GM12878 (cell line): ENCODE results near the gene GSK3A. TPM values are rescaled to one million over a fixed set of nuclear protein-coding genes. Genes with fewer than 3 reads are reported as not detected.

ENCODE experiments used
- ATF7 ChIP-seq: fragments of 450-650 bp; IDR thresholded peaks from 2 replicates; pipeline ENCODE4 v1.6.1; 2016; ENCODE audit warnings: low read depth, mild to moderate bottlenecking
- BACH1 ChIP-seq: fragments of 450-650 bp; IDR thresholded peaks from 2 replicates; pipeline ENCODE4 v1.6.1; 2017; ENCODE audit warnings: mild to moderate bottlenecking, borderline replicate concordance
- BCL3 ChIP-seq: IDR thresholded peaks from 2 replicates; pipeline ENCODE4 v1.6.1; 2011; ENCODE audit warnings: borderline replicate concordance, low read depth, mild to moderate bottlenecking, moderate library complexity, low read length; ENCODE audit not compliant: insufficient read depth, poor library complexity, severe bottlenecking
- CUX1 ChIP-seq: IDR thresholded peaks from 2 replicates; pipeline ENCODE4 v1.6.1; 2012; ENCODE audit warnings: improper control_type of control experiment, low read depth, low read length; ENCODE audit not compliant: insufficient replicate concordance
- EED ChIP-seq: sonication (generic); IDR thresholded peaks from 2 replicates; pipeline ENCODE4 v1.6.1; 2016; ENCODE audit warnings: antibody characterized with exemption, low read depth
- EP300 ChIP-seq, 2 experiments: fragments of 150-350 bp in 1 of 2; IDR thresholded peaks; 2 replicates each; pipeline ENCODE4 v1.6.1; 2011 to 2012; ENCODE audit warnings: low read depth in 2 of 2, low read length in 2 of 2, borderline replicate concordance in 1 of 2, improper control_type of control experiment in 1 of 2, inconsistent platforms in 1 of 2; ENCODE audit not compliant: control insufficient read depth in 1 of 2
- HDAC6 ChIP-seq: fragments of 200-600 bp; sonication (generic); IDR thresholded peaks from one replicate; pipeline ENCODE4 v1.8.0; 2017; ENCODE audit warnings: antibody characterized with exemption; ENCODE audit not compliant: unreplicated experiment
- LARP7 ChIP-seq: fragments of 450-650 bp; IDR thresholded peaks from 2 replicates; pipeline ENCODE4 v1.6.1; 2017; ENCODE audit warnings: mild to moderate bottlenecking
- MTA3 ChIP-seq: IDR thresholded peaks from 2 replicates; pipeline ENCODE4 v1.6.1; 2012; ENCODE audit warnings: low read length, inconsistent platforms, borderline replicate concordance
- MYB ChIP-seq: fragments of 150-350 bp; IDR thresholded peaks from 2 replicates; pipeline ENCODE4 v1.6.1; 2014; ENCODE audit warnings: mild to moderate bottlenecking, low read depth, low read length, borderline replicate concordance
- RCOR1 ChIP-seq: conservative IDR thresholded peaks from 2 replicates; pipeline ENCODE4 v1.6.1; 2012; ENCODE audit warnings: low read depth, low read length, improper control_type of control experiment
- STAT3 ChIP-seq: IDR thresholded peaks from 2 replicates; pipeline ENCODE4 v1.6.1; 2011; ENCODE audit warnings: low read depth, low read length, improper control_type of control experiment
- TCF7 ChIP-seq: IDR thresholded peaks from 2 replicates; pipeline ENCODE4 v1.6.1; 2014; ENCODE audit warnings: antibody characterized with exemption, borderline replicate concordance
- ZZZ3 ChIP-seq: IDR thresholded peaks from 2 replicates; pipeline ENCODE4 v1.6.1; 2011; ENCODE audit warnings: low read depth; ENCODE audit not compliant: control insufficient read depth, insufficient read length
- polyA plus RNA-seq, 11 experiments: library from polyadenylated mRNA; depleted of rRNA in 4 of 11; unstranded in 6 of 11; stranded (reverse) in 5 of 11; fragments of >200 nt; fragmentation: Nextera tagmentation in 4 of 11; fragmentation: Illumina TruSeq in 1 of 11; extraction: Ambion mirVana in 4 of 11; extraction: Trizol in 1 of 11; gene quantifications; 1 replicate in 1 of 11; 2 replicates in 10 of 11; pipeline versions ENCODE4 v1.2.1 to v1.2.3, GENCODE V29; 2011 to 2016; ENCODE audit warnings: inconsistent platforms in 2 of 11, missing spikeins in 2 of 11, low read depth in 1 of 11
- total RNA-seq, 4 experiments: library from RNA; depleted of rRNA in 3 of 4; stranded (reverse); fragments of >200 nt in 3 of 4; fragmentation: Illumina TruSeq in 1 of 4; extraction: Trizol in 1 of 4; gene quantifications; 2 replicates each; pipeline versions ENCODE4 v1.2.1 to v1.2.3, GENCODE V29; 2013 to 2021

The GSK3A gene
- total and polyA plus RNA-seq, 10 of the 15 experiments (the other 5 are each of a cell fraction or from before 2014, with no cell fraction given), result 1.00 to 47.9 (median 15.2) TPM

- TF ChIP-seq EP300 (IDR thresholded peaks at IDR 0.05; ENCODE audit: borderline replicate concordance in 1 of 2, control insufficient read depth in 1 of 2, low read depth in 2 of 2, low read length in 2 of 2) (no peak), STAT3 (no peak), TCF7 (no peak), BCL3 (no peak), RCOR1 (no peak), MYB (no peak), CUX1 (no peak), EED (no peak), LARP7 (peak; percentile 73), ZZZ3 (no peak), BACH1 (peak; percentile 88), ATF7 (no peak), MTA3 (no peak), HDAC6 (no peak)
Observed at GRCh38 chr19:42284066-42284501, 41.7 kb upstream of the GSK3A start (continued).
